ENCODE data around the gene FAM135A. TPM values are rescaled to one million over a fixed set of nuclear protein-coding genes. Genes with fewer than 3 reads are reported as not detected.
"Not testable (repeated sequence)": the region's sequence is repeated elsewhere in the genome, so short reads cannot be mapped to it uniquely, and the experiment has no call there.

FAM135A gene
- total RNA-seq, 3 donors from 2014 or later (not counting 1 experiment from before 2014, with no cell fraction given) = 4.8 to 9.3 (median 5.0) TPM

DNA sequence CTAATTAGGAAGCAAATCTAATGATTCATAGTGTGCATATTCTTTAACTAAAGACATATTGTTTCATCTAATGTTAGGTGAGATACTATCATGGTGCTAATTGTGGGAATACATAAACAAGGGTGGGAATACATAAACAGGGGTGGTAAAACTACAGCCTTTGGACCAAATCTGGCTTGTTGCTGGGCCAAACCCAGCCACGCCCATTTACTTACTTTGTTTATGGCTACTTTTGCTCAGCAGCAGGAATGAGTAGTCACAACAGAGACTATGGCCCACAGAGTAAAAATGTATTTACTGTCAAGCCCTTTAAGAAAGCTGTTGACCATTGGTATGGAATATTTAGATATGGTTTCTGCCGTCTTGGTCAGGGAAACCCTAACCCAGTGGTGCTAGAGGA is 31.7 kb downstream of the FAM135A start:
- Mint-ChIP-seq H3K27me3 (ENCODE audit: low read depth in 2 of 2) (no peaks in the 10 kb centered on the region), H3K4me3 (no peak overlapping the region), H3K4me1 (peaks cover 0 to 4% of the 10 kb centered on the region in 2 donors), H3K36me3 (no peaks in the 10 kb centered on the region), H3K9me3 (peaks cover 0 to 2% of the 10 kb centered on the region in 2 donors), H3K27ac (no peak overlapping the region)
- no peak overlapping the region for H3K4me3 ChIP-seq (ENCODE audit: low read length)
- no peak overlapping the region for H3K27ac ChIP-seq (ENCODE audit: low read length)
- no peaks in the 10 kb centered on the region for H3K36me3 ChIP-seq (ENCODE audit: control insufficient read depth, insufficient read depth, low read length)
- intact Hi-C loops (cut with micrococcal nuclease) = no loop called here
- 100% methylated on average over 2 of the region's 2 CpGs for WGBS (ENCODE audit: insufficient coverage)
- no peaks in the 10 kb centered on the region for H3K27me3 ChIP-seq (ENCODE audit: control insufficient read depth, insufficient read depth, low read length)
- H3K4me1 ChIP-seq (ENCODE audit: control insufficient read depth, insufficient read depth, low read length) = no peaks in the 10 kb centered on the region
- TF ChIP-seq, protein P1, sequence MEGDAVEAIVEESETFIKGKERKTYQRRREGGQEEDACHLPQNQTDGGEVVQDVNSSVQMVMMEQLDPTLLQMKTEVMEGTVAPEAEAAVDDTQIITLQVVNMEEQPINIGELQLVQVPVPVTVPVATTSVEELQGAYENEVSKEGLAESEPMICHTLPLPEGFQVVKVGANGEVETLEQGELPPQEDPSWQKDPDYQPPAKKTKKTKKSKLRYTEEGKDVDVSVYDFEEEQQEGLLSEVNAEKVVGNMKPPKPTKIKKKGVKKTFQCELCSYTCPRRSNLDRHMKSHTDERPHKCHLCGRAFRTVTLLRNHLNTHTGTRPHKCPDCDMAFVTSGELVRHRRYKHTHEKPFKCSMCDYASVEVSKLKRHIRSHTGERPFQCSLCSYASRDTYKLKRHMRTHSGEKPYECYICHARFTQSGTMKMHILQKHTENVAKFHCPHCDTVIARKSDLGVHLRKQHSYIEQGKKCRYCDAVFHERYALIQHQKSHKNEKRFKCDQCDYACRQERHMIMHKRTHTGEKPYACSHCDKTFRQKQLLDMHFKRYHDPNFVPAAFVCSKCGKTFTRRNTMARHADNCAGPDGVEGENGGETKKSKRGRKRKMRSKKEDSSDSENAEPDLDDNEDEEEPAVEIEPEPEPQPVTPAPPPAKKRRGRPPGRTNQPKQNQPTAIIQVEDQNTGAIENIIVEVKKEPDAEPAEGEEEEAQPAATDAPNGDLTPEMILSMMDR (IDR thresholded peaks at IDR 0.05) = no peak
- H3K9me3 ChIP-seq (ENCODE audit: control insufficient read depth, insufficient read depth, low read length) = peaks cover 7% of the 10 kb centered on the region
- ATAC-seq (no peak), DNase-seq (no peak)

DNA sequence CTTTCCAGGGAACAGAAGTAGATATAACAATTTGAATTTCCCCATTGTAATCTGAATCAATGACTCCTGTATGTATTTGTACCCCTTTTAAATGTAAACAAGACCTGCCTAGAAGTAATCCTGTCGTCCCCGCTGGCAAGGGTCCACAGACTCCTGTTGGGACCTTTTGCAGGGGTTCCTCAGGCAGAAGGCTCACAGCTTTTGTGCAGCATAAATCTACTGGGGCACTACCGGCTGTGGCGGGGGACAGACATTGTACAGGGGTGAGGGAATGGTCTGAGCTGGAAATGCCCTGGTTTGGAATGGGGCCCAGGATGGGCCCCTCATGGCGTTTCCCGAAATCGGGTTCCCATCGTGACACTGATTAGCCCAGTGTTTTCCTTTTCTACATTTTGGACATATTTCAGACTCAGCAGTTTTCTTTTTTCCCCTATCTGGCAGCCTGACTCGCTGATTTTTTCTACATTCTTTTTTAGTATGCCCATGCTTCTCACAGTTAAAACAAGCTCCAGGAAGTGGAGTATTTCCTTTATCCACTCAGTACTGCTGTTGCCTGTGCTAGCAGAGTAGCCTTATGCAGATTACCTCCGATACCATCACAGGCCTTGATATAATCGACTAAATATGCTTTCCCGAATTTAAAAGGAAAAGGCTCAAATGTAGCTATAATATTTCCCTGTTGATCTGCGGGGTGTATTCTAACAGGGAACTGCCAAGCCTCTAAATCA is 34.2 kb downstream of the FAM135A start:
- 92% methylated on average over 13 of the region's 13 CpGs for WGBS (ENCODE audit: insufficient coverage)
- not testable (repeated sequence) for ATAC-seq

DNA sequence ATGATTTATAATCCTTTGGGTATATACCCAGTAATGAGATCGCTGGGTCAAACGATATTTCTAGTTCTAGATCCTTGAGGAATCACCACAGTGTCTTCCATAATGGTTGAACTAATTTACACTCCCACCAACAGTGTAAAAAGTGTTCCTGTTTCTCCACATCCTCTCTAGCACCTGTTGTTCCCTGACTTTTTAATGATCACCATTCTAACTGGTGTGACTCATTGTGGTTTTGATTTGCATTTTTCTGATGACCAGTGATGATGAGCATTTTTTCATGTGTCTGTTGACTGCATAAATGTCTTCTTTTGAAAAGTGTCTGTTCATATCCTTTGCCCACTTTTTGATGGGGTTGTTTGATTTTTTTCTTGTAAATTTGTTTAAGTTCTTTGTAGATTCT is 40.6 kb downstream of the FAM135A start:
- H3K27me3 ChIP-seq (ENCODE audit: control insufficient read depth, insufficient read depth, low read length); H3K9me3 Mint-ChIP-seq; H3K27ac ChIP-seq (ENCODE audit: low read length); H3K36me3 Mint-ChIP-seq; H3K9me3 ChIP-seq (ENCODE audit: control insufficient read depth, insufficient read depth, low read length); H3K27me3 Mint-ChIP-seq (ENCODE audit: low read depth in 2 of 2); H3K4me1 ChIP-seq (ENCODE audit: control insufficient read depth, insufficient read depth, low read length); H3K27ac Mint-ChIP-seq; DNase-seq; H3K4me3 ChIP-seq (ENCODE audit: low read length); ATAC-seq; intact Hi-C loops (cut with micrococcal nuclease); H3K4me1 Mint-ChIP-seq; H3K4me3 Mint-ChIP-seq; H3K36me3 ChIP-seq (ENCODE audit: control insufficient read depth, insufficient read depth, low read length): not testable (repeated sequence)
- WGBS (ENCODE audit: insufficient coverage) = 100% methylated on average over 2 of the region's 2 CpGs

More for the DNA sequence above, 34.2 kb downstream of the FAM135A start:
- H3K4me3 ChIP-seq (ENCODE audit: low read length); H3K36me3 ChIP-seq (ENCODE audit: control insufficient read depth, insufficient read depth, low read length); intact Hi-C loops (cut with micrococcal nuclease); H3K27me3 Mint-ChIP-seq (ENCODE audit: low read depth in 2 of 2); H3K27ac ChIP-seq (ENCODE audit: low read length); H3K4me3 Mint-ChIP-seq; H3K9me3 Mint-ChIP-seq; H3K4me1 Mint-ChIP-seq; H3K36me3 Mint-ChIP-seq; H3K27me3 ChIP-seq (ENCODE audit: control insufficient read depth, insufficient read depth, low read length); H3K27ac Mint-ChIP-seq; H3K4me1 ChIP-seq (ENCODE audit: control insufficient read depth, insufficient read depth, low read length); DNase-seq; H3K9me3 ChIP-seq (ENCODE audit: control insufficient read depth, insufficient read depth, low read length): not testable (repeated sequence)

DNA sequence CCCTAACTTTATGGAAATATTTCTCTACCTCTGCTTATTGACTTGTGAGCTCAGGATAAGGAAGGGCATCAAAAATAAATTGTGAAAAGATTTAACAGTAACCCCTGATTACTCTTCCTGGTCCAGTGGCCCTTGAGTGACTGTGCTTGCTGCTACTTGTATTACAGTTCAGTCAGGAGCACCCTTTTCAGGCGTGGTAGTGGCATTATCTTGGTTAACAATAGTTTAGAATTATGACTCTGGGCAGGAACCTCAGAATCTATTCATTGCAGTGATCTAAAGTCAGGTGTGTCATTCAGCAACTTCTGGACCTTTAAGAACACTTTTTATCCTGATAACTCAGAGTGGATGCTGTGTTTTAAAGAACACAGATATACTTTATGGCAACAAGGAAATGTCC is 43.4 kb downstream of the FAM135A start:
- TF ChIP-seq, protein P1 (IDR thresholded peaks at IDR 0.05) = no peak
- Mint-ChIP-seq H3K27ac (no peak overlapping the region), H3K36me3 (no peaks in the 10 kb centered on the region), H3K4me3 (no peak overlapping the region), H3K9me3 (no peaks in the 10 kb centered on the region), H3K27me3 (ENCODE audit: low read depth in 2 of 2) (no peaks in the 10 kb centered on the region), H3K4me1 (no peaks in the 10 kb centered on the region)
- WGBS (ENCODE audit: insufficient coverage) = 89% methylated on average over 1 of the region's 1 CpG
- no peak for DNase-seq
- H3K9me3 ChIP-seq (ENCODE audit: control insufficient read depth, insufficient read depth, low read length) = no peaks in the 10 kb centered on the region
- H3K4me3 ChIP-seq (ENCODE audit: low read length) = no peak overlapping the region
- intact Hi-C loops (cut with micrococcal nuclease) = no loop called here
- ATAC-seq = no peak
- no peaks in the 10 kb centered on the region for H3K27me3 ChIP-seq (ENCODE audit: control insufficient read depth, insufficient read depth, low read length)
- H3K27ac ChIP-seq (ENCODE audit: low read length) = no peak overlapping the region
- no peaks in the 10 kb centered on the region for H3K36me3 ChIP-seq (ENCODE audit: control insufficient read depth, insufficient read depth, low read length)
- H3K4me1 ChIP-seq (ENCODE audit: control insufficient read depth, insufficient read depth, low read length) = no peaks in the 10 kb centered on the region
